ENCODE data around the gene ARL5C.

ARL5C gene, protein sequence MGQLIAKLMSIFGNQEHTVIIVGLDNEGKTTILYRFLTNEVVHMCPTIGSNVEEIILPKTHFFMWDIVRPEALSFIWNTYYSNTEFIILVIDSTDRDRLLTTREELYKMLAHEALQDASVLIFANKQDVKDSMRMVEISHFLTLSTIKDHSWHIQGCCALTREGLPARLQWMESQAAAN

DNA sequence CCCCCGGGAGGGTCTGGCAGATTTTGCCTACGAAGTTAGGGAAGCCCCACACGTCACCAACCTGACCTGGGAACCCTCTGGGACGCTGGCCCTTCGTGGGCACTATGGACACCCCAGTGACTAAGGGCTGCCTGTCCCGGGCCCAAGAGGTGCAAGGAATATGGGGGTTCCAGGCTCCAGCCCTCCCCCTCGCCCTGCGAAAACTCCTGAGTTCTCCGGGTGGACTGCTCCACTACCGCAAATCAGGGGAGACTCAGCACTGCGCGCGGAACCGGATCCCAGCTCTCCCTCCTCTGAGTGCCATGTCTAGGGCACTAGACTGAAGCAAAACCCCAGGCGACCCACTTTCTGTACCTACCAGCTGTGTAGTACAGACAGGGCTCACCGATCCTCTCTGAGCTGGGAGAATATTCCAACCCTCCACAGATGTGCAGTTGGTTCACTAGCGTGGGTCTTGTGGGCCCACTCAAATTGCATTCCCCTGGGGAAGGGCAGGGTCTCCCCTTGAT, at the start of gene ARL5C:
Gene ARL5C, minus strand, starts transcription at position 321 of the 509 bp plus-strand sequence. CDS start 401 bp downstream, outside the sequence.
- DNase-seq, result no peak

DNA sequence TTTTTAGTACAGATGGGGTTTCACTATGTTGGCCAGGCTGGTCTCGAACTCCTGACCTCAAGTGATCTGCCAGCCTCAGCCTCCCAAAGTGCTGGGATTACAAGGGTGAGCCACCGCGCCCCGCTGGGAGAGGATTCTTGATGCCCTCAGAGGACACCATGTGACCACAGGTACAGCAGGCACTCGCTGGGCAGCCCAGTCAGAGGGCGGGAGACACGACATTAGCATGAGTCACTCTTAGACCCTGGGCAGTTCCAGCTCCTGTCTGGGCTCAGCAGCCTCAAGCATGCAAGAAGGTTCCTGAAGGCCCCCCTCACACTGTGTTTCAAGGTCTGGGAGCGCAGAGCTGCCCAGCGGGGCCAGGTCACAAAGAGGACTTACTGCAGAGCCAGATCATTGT, 47.9 kb upstream of the ARL5C start:
- no peak for DNase-seq

DNA sequence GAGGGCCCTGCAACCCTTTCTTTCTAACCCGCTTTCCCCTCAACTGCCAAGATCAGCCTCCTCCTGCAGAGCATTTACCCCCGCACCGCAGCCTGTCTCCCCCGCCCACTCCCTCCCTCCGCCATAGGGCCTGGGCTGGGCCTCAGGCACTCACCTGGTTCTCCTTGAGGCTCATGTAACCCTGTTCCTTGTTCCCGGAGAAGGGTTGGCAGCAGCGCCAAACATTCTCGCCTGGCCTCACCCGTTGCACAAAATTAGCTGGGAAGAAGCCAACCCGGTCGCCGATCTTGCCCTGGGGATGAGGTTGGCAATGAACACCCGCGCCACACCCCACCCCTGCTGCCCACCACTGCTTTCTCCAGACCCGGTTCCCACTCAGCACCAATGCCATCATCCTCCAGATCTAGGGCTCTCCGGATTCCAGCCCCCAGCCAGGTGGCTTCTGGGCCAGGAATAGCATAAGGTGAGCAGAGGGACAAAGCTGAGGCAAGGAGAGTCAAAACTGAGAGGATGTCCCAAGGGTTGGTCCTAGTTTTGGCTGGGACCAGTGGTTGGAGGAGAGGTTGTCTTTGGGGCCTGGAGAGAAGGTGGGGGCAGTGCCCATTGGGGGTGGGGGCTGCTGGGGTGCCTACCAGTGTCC, 47.0 kb upstream of the ARL5C start:
- no peak for DNase-seq

DNA sequence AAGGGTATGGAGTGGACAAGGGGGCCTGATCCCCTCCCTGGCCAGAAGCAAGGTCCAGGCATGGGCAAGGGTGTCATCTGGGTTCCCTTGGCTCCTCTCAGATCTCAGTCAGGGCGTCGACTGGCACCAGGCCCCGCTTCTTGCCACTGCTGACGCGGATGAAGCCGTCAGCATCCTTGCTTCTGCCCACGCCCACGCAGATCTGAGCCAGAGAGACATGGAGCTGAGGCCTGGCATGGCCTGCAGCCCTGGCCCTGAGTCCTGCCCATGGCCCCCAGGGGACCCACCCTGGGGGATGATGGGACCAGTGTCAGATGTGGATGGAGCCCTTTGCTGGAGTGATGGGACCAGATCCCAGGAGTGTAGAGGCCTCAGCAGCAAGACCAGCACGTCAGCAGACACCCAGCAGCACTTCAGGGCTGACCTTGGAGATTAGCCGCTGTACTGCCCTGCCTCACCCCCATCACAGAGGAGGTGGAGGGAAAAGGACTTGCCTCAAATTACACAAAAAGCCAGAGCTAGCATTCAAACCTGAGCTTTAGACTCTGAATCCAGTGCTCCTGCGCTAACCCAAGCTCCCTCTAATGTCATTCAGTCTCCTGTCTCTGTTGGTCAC, 46.3 kb upstream of the ARL5C start:
- no peak for DNase-seq

GRCh38 chr17:39210093-39210434, 44.1 kb upstream of the ARL5C start:
- DNase-seq, result no peak

DNA sequence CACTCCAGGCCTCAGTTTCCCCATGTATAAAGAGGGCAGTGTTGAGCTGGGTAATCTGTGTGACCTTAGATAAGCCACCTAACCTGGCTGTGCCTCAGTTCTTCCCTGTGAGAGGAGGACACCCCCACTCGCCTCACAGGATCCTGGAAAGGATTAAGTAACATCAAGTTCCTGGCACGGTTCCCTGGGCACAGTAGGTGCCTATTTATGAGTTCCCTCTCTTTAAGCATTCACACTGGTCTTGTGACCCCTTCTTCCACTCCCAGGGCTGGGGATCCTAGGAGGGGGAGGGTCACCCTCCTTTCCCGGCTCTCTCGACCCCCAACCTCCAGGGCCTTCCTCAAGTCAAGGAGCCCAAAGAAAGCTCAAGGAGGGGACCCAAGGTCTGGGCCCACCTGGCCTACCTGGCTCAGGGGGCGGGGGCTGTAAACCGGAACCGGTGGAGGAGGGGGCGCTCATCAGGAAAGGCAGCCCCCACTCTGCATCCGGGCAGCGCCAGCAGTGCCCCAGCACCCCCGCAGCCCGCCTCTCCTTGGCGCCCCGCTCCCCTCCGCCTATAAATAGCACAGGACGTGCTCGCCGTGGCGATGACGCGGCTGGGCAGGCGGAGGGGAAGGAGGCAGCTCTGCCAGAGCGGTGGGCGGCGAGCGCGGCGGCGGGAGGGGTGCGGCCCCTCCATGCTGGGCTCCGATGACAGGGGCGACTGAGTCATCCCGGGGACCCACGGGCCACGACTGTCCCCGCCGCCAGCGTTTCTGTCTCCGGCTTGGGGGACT, 43.5 kb upstream of the ARL5C start:
- DNase-seq, result no peak

GRCh38 chr17:39208893-39209292, 42.9 kb upstream of the ARL5C start:
- no peak for DNase-seq

GRCh38 chr17:39208136-39208535, 42.2 kb upstream of the ARL5C start:
- no peak for DNase-seq

DNA sequence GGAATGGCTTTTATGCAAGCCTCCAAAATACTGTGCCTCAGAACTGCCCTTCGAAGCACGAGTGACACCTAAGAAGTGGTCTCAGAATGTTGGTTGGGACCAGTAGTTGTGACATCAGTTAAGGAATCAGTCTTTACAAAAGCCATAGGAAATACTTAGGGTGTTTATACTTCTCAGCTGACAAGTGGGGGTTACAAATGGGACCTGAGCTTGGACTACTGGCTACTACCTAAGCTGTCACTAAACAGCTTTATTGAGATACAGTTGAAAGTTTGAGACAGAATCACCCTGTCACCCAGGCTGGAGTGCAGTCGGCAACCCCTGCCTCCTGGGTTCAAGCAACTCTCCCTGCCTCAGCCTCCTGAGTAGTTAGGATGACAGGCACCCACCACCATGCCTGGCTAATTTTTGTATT, 39.2 kb upstream of the ARL5C start:
- DNase-seq, result no peak

DNA sequence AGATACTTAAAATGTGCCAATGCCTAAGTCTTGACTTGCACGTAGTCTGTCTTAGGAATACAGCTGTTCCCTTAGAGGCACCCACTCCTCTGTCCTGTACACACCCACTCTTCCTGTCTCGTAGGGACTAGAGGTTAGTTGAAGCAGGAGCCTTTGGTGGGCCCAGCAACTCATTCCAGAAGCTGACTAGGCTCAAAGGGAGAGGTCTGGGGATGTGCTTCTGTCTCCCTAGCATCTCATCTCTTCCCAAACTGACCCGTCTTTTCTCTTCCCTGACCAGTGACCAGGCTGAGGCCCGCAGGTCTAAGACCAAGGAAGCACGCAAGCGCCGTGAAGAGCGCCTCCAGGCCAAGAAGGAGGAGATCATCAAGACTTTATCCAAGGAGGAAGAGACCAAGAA, 38.3 kb upstream of the ARL5C start:
- DNase-seq, result no peak

DNA sequence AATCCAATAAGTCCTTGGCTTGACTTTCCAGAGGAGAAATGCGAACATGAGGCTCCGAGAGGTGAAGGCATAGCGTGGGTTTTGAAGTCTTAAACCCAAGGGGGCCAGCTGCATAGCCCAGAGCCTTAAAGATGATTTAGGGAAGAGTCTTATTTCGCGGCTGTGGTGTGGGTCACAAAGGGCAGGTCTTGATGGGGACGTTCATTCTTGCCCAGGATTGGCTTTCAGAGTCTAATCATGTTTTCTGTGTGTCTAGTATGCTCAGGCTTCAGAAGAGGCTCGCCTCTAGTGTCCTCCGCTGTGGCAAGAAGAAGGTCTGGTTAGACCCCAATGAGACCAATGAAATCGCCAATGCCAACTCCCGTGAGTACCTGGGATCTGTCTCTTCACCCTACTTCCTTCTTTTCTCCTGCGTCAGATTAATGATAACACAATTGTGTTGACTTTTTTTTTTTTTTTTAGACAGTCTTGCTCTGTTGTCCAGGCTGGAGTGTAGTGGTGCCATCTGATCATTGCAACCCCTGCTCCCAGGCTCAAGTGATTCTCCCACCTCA, 35.1 kb upstream of the ARL5C start:
- DNase-seq, result no peak

DNA sequence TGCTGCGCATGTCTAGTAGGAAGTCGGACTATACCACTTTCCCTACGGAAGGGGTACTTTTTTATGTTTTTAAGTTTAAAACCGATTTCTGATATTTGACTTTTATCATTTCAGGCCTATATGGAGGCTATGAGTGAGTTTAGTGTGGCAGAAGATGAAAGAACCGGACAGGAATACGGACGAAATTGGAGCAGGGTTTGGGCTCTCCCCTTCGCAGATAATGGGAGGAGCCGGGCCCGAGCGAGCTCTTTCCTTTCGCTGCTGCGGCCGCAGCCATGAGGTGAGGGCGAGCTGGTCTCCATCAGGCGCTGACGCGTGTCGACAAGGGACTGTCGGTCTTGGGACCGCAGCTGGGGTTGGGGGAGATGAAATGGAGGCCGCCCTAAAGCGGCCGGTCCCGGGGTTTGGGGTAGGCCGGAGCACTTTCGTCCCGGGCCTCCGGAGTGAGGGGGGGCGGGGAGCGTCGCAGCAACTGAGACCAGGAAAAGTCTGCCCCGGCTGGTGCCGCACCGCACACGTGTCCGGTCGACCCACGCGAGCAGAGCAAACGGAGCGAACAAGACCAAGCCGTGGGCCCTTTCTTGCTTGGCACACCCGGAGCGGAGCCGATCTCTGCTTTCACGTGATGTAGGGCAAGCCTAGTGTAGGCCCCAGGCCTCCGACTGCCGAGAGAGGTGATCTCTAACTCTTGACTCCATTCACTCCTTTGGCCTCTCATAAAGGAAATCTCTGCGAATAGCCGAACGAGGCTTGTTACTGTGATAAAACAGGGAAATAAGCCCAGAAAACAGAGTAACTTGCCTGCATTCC, 34.3 kb upstream of the ARL5C start, which contains the start of gene RPL19:
Gene RPL19, plus strand, starts transcription at position 214 of the 810 bp plus-strand sequence. Its CDS starts 62 bp downstream, at position 276.
- DNase-seq, result peak; percentile 76

- DNase-seq, result peak; percentile 91
Observed at GRCh38 chr17:39199820-39200069, 33.8 kb upstream of the ARL5C start.

GRCh38 chr17:39198186-39198566, 32.2 kb upstream of the ARL5C start:
- no peak for DNase-seq

- DNase-seq, result peak; percentile 56
Observed at GRCh38 chr17:39197380-39198185, 31.6 kb upstream of the ARL5C start, which contains the start of gene CACNB1. Gene CACNB1 (minus strand): TSS chr17:39197669. CDS start chr17:39197495, 174 bp downstream.

DNA sequence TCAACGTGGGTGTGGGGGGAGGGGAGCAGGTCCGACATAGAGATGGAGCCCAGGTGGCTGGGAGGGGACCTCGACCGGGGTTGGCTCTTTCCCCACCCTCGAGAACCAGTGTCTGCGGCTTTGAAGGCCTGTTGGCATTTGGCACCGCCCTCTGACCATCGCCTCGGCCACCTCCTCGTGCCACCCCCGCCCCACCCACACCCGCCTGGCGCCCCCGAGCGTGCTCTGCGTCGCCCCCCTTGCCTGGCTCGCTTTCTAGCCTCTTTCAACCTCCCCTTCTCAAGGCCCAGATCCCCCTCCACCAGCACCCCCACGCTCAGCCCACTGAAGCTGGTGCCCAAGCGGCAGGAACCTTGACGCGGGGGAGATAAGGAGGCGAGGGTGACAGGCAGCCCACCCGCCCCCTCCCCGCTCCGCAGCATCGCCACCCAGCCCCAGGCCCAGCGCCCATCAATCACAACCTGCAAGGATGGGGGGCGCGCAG, 30.9 kb upstream of the ARL5C start:
- DNase-seq, result no peak

DNA sequence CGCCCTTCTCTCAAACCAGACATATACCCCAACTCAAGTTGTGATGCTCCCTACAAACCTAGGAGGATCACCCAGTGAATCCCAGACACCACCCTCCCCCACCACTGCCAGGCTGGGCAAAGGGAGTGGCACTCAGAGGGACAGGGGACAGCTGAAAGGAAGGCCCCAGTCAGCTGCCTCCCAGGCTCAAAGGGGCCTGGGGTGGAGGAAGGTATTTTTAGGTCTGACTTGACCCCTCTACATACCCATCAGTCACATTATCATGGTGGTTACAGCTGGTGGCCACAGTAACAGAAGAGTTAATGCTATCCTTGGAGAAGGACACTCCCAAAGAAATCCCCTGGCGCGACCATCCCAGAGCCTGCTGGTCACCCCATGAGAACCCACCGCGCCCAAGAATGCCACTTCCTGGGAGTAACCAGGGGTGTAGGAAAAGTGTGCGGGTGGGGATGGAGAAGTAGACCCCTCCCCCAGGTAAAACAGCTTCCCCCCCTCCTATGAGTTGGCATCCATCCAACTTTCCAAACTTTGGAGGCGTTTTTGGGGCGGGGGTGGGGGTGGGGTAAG, 30.4 kb upstream of the ARL5C start:
- no peak for DNase-seq

DNA sequence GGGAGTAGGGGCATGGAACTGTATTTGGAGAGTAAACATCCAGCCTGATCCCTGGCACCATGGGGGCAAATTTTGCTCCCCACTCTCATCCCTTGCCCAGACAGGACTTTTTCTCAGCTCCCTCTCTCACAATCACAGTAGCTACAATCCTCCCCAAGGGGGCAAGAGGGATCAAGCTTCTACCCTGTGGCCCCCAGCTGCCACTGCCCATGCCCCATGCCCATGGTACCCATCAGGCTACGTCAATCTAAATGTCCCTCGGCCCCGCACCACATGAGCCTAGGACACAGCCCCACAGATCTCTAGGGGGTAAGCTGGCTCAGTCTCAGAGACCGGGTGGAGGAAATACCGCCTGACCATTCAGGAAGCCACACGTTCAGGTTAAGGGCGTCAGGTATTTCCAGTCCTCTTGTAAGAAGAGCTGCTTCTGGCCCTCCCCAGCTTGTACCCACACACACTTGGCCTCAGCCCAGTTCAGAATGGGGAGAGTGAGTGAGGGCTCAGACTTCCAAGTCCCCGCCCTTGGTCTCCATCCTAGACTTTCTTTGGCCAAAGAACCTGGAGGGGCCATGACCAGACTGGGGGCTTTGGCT, 29.7 kb upstream of the ARL5C start:
- no peak for DNase-seq

- no peak for DNase-seq
Observed at GRCh38 chr17:39194985-39195524, 29.1 kb upstream of the ARL5C start.

Measured in NCI-H1092 (cell line).